ENCODE measurements around the gene METTL24. TPM values are rescaled to one million over a fixed set of nuclear protein-coding genes. Genes with fewer than 3 reads are reported as not detected.

Gene METTL24
- total and polyA plus RNA-seq, 4 donors = 2.8 to 11.5 (median 4.9) TPM

DNA sequence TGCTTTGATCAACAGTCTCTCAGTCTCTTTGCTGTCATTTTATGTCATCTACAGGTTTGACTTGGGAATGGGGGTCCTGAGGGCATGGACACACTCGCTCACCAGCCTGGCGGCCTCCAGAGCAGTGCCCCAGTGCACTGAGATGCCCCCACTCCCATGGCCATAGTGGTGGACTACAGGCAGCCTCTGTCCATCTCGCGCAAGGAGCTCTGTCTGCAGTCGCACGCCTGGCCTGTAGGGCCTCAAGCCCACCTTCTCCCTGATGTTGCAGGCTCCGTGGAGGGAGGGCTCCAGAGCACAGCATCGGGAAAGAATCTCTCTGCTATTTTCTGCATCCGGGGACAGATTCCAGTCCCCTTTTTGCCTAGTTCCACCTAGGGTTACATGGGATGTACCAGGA lies 34.6 kb upstream of the METTL24 start:
- DNase-seq (ENCODE audit: low read depth in 4 of 6, low spot score in 6 of 6) = no peak
- Histone ChIP-seq H3K4me3 (ENCODE audit: low read depth, low read length) (no peak overlapping the region), H3K36me3 (ENCODE audit: control insufficient read depth, insufficient read depth, low read length) (no peaks in the 10 kb centered on the region), H3K27ac (ENCODE audit: low read depth, low read length) (no peak overlapping the region), H3K27me3 (ENCODE audit: control insufficient read depth, insufficient read depth, low read length) (no peaks in the 10 kb centered on the region), H3K9me3 (ENCODE audit: control insufficient read depth, insufficient read depth, low read length) (no peaks in the 10 kb centered on the region), H3K4me1 (ENCODE audit: control insufficient read depth, insufficient read depth, low read length) (peaks cover 5% of the 10 kb centered on the region)
- 78% methylated on average over 9 of the region's 9 CpGs for WGBS (ENCODE audit: insufficient coverage)

DNA sequence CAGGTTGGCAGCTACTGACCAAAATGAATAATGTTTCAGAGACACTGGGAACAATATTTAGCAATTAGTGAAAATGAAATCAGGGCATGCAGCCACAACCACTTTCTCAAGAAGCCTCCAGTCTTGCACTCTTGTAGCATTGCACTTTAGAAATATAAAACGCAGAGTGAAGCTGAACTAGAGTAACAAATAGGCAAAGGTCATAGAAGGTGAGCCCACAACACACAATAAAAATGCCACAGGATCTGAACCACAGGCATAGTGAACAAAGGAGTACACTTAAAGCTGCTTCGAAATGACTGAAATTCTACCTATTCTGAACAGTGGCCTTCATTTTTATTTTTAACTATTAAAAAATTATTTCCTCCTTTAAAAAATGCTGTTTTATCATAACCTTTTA lies 32.3 kb upstream of the METTL24 start:
- Histone ChIP-seq H3K36me3 (ENCODE audit: control insufficient read depth, insufficient read depth, low read length) (no peaks in the 10 kb centered on the region), H3K27me3 (ENCODE audit: control insufficient read depth, insufficient read depth, low read length) (no peaks in the 10 kb centered on the region), H3K4me1 (ENCODE audit: control insufficient read depth, insufficient read depth, low read length) (no peaks in the 10 kb centered on the region), H3K4me3 (ENCODE audit: low read depth, low read length) (no peak overlapping the region), H3K9me3 (ENCODE audit: control insufficient read depth, insufficient read depth, low read length) (no peaks in the 10 kb centered on the region), H3K27ac (ENCODE audit: low read depth, low read length) (no peak overlapping the region)
- no CpG with 5 or more reads among the region's 2 CpGs for WGBS (ENCODE audit: insufficient coverage)
- peak in 1 of 6 donors; percentile 20 for DNase-seq (ENCODE audit: low read depth in 4 of 6, low spot score in 6 of 6)

DNA sequence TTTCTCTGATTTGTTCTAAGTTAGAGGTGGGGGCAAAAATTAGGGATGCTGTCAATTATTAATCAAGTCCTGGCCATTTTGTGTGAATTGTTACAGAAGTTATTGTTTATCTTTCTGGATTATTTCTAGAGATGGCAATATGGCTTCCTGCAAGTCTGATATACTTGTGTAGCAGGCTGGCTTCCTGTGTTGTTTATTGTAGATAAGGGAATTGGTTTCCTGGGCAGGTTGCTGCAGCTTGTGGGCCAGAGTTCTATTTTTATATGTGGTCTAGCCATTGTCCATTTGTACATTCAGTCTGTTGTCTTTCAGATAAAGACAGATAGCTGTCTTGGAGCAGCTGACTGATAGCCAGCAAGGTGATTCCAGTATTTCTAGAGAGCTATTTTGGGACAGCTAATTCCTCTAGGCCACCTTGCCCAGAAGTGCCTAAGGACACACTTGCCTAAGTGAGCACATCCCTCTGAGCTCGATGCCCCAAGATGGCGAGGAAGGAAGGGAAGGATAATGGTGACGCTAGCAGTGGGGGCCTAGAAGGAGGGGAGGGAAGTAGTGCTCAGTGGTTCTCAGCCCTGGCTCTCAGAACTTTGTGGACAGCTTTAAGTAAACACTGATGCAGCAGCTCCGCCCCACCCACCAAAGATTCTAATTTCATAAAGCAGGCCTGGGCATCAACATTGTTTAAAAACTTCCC lies 31.7 kb upstream of the METTL24 start:
- H3K4me1 ChIP-seq (ENCODE audit: control insufficient read depth, insufficient read depth, low read length) = no peaks in the 10 kb centered on the region

DNA sequence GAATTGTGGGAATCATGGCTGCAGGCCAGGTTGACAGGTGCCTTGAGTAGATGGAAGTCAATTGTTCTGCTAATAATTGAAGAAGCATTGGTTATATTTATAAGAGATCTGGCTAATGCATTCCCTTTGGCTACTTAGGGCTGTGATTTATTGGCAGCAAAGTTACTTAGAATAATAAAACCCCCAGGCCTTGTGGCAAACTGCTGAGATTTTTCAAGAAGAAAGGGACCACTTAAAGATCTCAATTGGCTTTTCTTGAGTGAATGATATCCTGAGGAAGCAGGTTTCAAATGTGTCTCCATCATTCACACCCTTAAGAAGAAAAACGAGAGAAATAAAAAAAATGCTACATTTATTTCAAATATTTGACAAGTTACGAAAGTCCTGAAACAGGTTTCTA lies 29.8 kb upstream of the METTL24 start:
- H3K4me1 ChIP-seq (ENCODE audit: control insufficient read depth, insufficient read depth, low read length) = no peaks in the 10 kb centered on the region
- no peak overlapping the region for H3K4me3 ChIP-seq (ENCODE audit: low read depth, low read length)
- DNase-seq (ENCODE audit: low read depth in 4 of 6, low spot score in 6 of 6) = peak in 1 of 6 donors; percentile 19
- no peaks in the 10 kb centered on the region for H3K9me3 ChIP-seq (ENCODE audit: control insufficient read depth, insufficient read depth, low read length)
- WGBS (ENCODE audit: insufficient coverage) = no CpG with 5 or more reads among the region's 2 CpGs
- H3K36me3 ChIP-seq (ENCODE audit: control insufficient read depth, insufficient read depth, low read length) = no peaks in the 10 kb centered on the region
- no peak overlapping the region for H3K27ac ChIP-seq (ENCODE audit: low read depth, low read length)
- no peaks in the 10 kb centered on the region for H3K27me3 ChIP-seq (ENCODE audit: control insufficient read depth, insufficient read depth, low read length)

More for the DNA sequence above, 31.7 kb upstream of the METTL24 start:
- Histone ChIP-seq H3K27me3 (ENCODE audit: control insufficient read depth, insufficient read depth, low read length) (no peaks in the 10 kb centered on the region), H3K9me3 (ENCODE audit: control insufficient read depth, insufficient read depth, low read length) (no peaks in the 10 kb centered on the region), H3K27ac (ENCODE audit: low read depth, low read length) (no peak overlapping the region), H3K4me3 (ENCODE audit: low read depth, low read length) (no peak overlapping the region), H3K36me3 (ENCODE audit: control insufficient read depth, insufficient read depth, low read length) (no peaks in the 10 kb centered on the region)
- no peak for DNase-seq (ENCODE audit: low read depth in 4 of 6, low spot score in 6 of 6)
- WGBS (ENCODE audit: insufficient coverage) = 67% methylated on average over 1 of the region's 4 CpGs

DNA sequence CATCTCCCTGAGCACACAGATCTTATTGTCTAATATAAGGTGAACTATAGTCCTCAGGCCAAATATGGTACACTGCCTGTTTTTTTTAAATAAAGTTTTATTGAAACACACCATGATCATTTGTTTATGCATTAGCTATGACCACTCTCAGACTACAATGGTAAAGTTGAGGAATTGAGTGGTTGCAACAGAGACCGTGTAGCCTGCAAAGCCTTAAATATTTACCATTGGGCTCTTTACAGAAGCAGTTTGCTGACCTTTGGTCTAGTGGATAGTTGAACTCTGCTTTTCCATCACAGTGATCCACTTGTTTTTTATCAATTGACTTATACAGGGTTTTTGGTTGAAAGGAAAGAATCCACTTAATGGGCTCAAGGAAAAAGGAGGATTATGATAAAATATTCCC lies 27.3 kb upstream of the METTL24 start:
- Histone ChIP-seq H3K4me3 (ENCODE audit: low read depth, low read length) (no peak overlapping the region), H3K9me3 (ENCODE audit: control insufficient read depth, insufficient read depth, low read length) (no peaks in the 10 kb centered on the region), H3K36me3 (ENCODE audit: control insufficient read depth, insufficient read depth, low read length) (no peaks in the 10 kb centered on the region), H3K27ac (ENCODE audit: low read depth, low read length) (no peak overlapping the region), H3K27me3 (ENCODE audit: control insufficient read depth, insufficient read depth, low read length) (no peaks in the 10 kb centered on the region), H3K4me1 (ENCODE audit: control insufficient read depth, insufficient read depth, low read length) (no peaks in the 10 kb centered on the region)
- DNase-seq (ENCODE audit: low read depth in 4 of 6, low spot score in 6 of 6) = no peak
- WGBS (ENCODE audit: insufficient coverage) = no CpG with 5 or more reads among the region's 1 CpG

DNA sequence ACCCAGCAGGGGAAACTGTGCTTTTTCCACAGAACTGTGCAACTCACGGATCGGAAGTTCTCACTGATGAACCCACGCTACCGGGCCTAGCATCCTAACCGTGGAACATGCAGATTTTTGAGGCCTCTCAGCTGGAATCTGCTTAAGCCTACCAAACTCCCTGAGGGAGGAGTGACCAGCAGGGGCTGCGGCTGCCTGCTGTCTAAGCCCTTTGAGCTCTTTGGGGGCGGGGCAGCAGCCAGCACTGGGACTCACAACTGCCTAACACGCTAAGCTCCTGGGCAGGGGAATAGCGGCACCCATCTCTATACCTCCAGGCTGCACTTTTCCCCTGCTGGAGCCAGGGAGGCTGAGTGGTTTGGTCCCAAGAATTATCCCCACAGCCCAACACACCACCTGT lies 20.4 kb upstream of the METTL24 start:
- Histone ChIP-seq H3K36me3 (ENCODE audit: control insufficient read depth, insufficient read depth, low read length) (no peaks in the 10 kb centered on the region), H3K27ac (ENCODE audit: low read depth, low read length) (no peak overlapping the region), H3K4me3 (ENCODE audit: low read depth, low read length) (no peak overlapping the region), H3K4me1 (ENCODE audit: control insufficient read depth, insufficient read depth, low read length) (no peaks in the 10 kb centered on the region), H3K9me3 (ENCODE audit: control insufficient read depth, insufficient read depth, low read length) (no peaks in the 10 kb centered on the region), H3K27me3 (ENCODE audit: control insufficient read depth, insufficient read depth, low read length) (no peaks in the 10 kb centered on the region)
- DNase-seq (ENCODE audit: low read depth in 4 of 6, low spot score in 6 of 6) = no peak
- 54% methylated on average over 9 of the region's 9 CpGs for WGBS (ENCODE audit: insufficient coverage)

DNA sequence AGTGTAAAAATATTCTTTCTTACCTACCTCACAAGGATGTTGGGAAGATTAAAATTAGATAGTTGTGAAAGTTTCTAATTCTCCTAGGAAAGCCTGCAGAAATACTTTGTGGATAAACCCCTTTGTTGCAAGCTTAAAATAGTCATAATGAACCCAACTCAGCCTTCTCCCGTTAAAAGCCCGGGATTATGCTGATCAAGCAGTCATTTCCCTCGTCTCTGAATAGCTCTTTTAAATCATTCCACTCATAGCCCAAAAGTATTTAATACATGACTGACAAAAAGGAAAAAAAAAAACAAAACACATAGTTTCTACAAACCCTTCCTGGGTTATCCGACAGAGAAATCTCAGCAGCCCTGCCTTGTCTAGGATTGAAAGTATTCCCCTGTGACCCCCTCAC lies 10.9 kb upstream of the METTL24 start:
- WGBS (ENCODE audit: insufficient coverage) = 31% methylated on average over 4 of the region's 4 CpGs
- Histone ChIP-seq H3K9me3 (ENCODE audit: control insufficient read depth, insufficient read depth, low read length) (no peaks in the 10 kb centered on the region), H3K27me3 (ENCODE audit: control insufficient read depth, insufficient read depth, low read length) (no peaks in the 10 kb centered on the region), H3K27ac (ENCODE audit: low read depth, low read length) (no peak overlapping the region), H3K4me1 (ENCODE audit: control insufficient read depth, insufficient read depth, low read length) (no peaks in the 10 kb centered on the region), H3K36me3 (ENCODE audit: control insufficient read depth, insufficient read depth, low read length) (no peaks in the 10 kb centered on the region), H3K4me3 (ENCODE audit: low read depth, low read length) (no peak overlapping the region)
- no peak for DNase-seq (ENCODE audit: low read depth in 4 of 6, low spot score in 6 of 6)

DNA sequence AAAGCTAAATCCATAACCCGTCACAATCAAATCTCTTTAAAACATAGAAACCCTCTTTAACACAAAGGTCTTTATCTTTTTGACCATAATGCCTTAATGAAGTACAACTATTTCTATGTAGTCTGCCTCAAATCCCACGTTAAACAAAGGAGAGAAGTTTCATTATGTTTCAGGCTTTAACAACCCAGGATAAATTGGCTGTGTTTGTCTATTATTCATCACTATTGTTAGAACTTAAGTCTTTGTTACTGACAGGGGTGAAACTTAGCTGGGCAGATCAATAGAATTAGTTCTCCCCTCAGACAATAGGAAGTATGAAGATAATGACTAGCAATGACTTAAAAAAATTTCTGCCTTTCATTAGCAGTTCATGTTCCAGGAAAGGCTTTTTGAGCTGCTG lies 10.1 kb upstream of the METTL24 start:
- no peaks in the 10 kb centered on the region for H3K4me1 ChIP-seq (ENCODE audit: control insufficient read depth, insufficient read depth, low read length)
- WGBS (ENCODE audit: insufficient coverage) = no CpG with 5 or more reads among the region's 2 CpGs
- no peaks in the 10 kb centered on the region for H3K27me3 ChIP-seq (ENCODE audit: control insufficient read depth, insufficient read depth, low read length)
- no peak for DNase-seq (ENCODE audit: low read depth in 4 of 6, low spot score in 6 of 6)
- no peaks in the 10 kb centered on the region for H3K9me3 ChIP-seq (ENCODE audit: control insufficient read depth, insufficient read depth, low read length)
- no peak overlapping the region for H3K27ac ChIP-seq (ENCODE audit: low read depth, low read length)
- no peaks in the 10 kb centered on the region for H3K36me3 ChIP-seq (ENCODE audit: control insufficient read depth, insufficient read depth, low read length)
- H3K4me3 ChIP-seq (ENCODE audit: low read depth, low read length) = no peak overlapping the region

DNA sequence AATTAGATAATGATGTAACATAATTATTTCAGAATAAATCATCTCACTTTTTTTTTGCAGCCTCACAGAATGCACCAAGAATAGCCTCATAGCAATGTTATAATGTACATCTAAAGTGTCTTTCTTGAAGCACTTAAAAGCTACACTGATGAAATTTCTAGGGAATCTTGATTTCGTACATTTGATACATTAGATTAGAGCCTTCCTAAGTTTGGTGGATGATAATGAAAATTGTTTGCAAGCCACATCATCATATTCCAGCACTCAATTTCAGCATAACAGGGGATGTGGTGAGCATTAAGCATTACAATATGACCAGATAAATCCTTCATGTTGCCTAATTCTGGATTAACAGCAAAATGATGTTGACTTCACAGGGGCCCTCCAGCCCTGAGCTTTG lies 9.7 kb upstream of the METTL24 start:
- H3K27me3 ChIP-seq (ENCODE audit: control insufficient read depth, insufficient read depth, low read length) = no peaks in the 10 kb centered on the region
- no peaks in the 10 kb centered on the region for H3K9me3 ChIP-seq (ENCODE audit: control insufficient read depth, insufficient read depth, low read length)
- H3K4me1 ChIP-seq (ENCODE audit: control insufficient read depth, insufficient read depth, low read length) = no peaks in the 10 kb centered on the region
- no CpG with 5 or more reads among the region's 1 CpG for WGBS (ENCODE audit: insufficient coverage)
- no peaks in the 10 kb centered on the region for H3K36me3 ChIP-seq (ENCODE audit: control insufficient read depth, insufficient read depth, low read length)
- H3K27ac ChIP-seq (ENCODE audit: low read depth, low read length) = no peak overlapping the region
- no peak for DNase-seq (ENCODE audit: low read depth in 4 of 6, low spot score in 6 of 6)
- H3K4me3 ChIP-seq (ENCODE audit: low read depth, low read length) = no peak overlapping the region

DNA sequence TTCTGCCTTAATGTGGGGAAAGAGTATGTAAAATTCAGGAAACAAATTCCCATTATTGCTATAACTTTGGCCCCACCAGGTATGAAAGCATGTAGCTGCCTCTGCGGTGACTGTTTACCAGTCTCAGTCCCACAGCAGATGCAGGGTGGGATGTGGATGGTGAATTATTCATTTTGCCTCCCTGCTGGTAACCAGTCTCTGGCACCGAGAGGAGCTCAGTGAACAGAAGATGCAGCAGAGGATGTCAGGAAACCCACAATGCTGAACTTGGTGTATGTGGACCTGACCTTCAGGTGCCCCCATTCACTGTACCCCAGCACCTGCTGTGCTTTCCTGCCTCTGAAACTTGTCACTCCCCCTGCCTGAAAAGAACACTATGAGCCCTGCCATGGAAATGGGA lies 8.8 kb upstream of the METTL24 start:
- no peak overlapping the region for H3K27ac ChIP-seq (ENCODE audit: low read depth, low read length)
- no peaks in the 10 kb centered on the region for H3K4me1 ChIP-seq (ENCODE audit: control insufficient read depth, insufficient read depth, low read length)
- DNase-seq (ENCODE audit: low read depth in 4 of 6, low spot score in 6 of 6) = peak in 1 of 6 donors; percentile 37
- H3K27me3 ChIP-seq (ENCODE audit: control insufficient read depth, insufficient read depth, low read length) = no peaks in the 10 kb centered on the region
- no peak overlapping the region for H3K4me3 ChIP-seq (ENCODE audit: low read depth, low read length)
- 38% methylated on average over 2 of the region's 2 CpGs for WGBS (ENCODE audit: insufficient coverage)
- H3K36me3 ChIP-seq (ENCODE audit: control insufficient read depth, insufficient read depth, low read length) = no peaks in the 10 kb centered on the region
- H3K9me3 ChIP-seq (ENCODE audit: control insufficient read depth, insufficient read depth, low read length) = no peaks in the 10 kb centered on the region
